Retinal pigment epithelial cell (primary cell): Measurements from ENCODE around the gene KIF25.

Experiments
- DNase-seq: peaks from one replicate; pipeline ENCODE4 v3.0.0-alpha.2; 2010; ENCODE audit warnings: low read depth
- H3K4me3 ChIP-seq: 2 replicates; pipeline ENCODE4 v1.5.1; 2011; ENCODE audit warnings: mild to moderate bottlenecking, low read length, control low read depth, moderate library complexity
- CTCF ChIP-seq: conservative IDR thresholded peaks from 2 replicates; pipeline ENCODE4 v1.5.1; 2011; ENCODE audit warnings: low read depth, low read length, control low read depth, inconsistent platforms

Gene KIF25

GRCh38 chr6:168004023-168004422 is 6.6 kb downstream of the KIF25 start:
- no peak for TF ChIP-seq CTCF
- DNase-seq, result no peak
- H3K4me3 ChIP-seq, result no peak overlapping the region

- H3K4me3 ChIP-seq, result no peak overlapping the region
- TF ChIP-seq CTCF, result no peak
- DNase-seq, result no peak
Observed at GRCh38 chr6:168004945-168005344, 7.5 kb downstream of the KIF25 start.

GRCh38 chr6:168005796-168006195 is 8.3 kb downstream of the KIF25 start:
- no peak for TF ChIP-seq CTCF
- no peak for DNase-seq
- no peak overlapping the region for H3K4me3 ChIP-seq

- peak; percentile 97 for DNase-seq
- TF ChIP-seq CTCF, result no peak
- H3K4me3 ChIP-seq, result no peak overlapping the region
Observed at GRCh38 chr6:168007592-168008338, 10.3 kb downstream of the KIF25 start.

- no peak overlapping the region for H3K4me3 ChIP-seq
- no peak for TF ChIP-seq CTCF
- no peak for DNase-seq
Observed at GRCh38 chr6:168009331-168009730, 11.9 kb downstream of the KIF25 start.

- no peak overlapping the region for H3K4me3 ChIP-seq
- TF ChIP-seq CTCF, result no peak
- DNase-seq, result no peak
Observed at GRCh38 chr6:168011291-168011690, 13.8 kb downstream of the KIF25 start.
